Type B pancreatic cell (in vitro differentiated cells): ENCODE data around the gene THRB. TPM values are rescaled to one million over a fixed set of nuclear protein-coding genes. Genes with fewer than 3 reads are reported as not detected.

Experiments used
- DNase-seq: peaks from one replicate; pipeline ENCODE4 v3.0.0; 2021; ENCODE audit warnings: mixed read lengths; ENCODE audit not compliant: unreplicated experiment; ENCODE audit errors: extremely low spot score
- H3K27ac Mint-ChIP-seq: 2 replicates; pipeline ENCODE4 v1.8.0; 2021; ENCODE audit warnings: mild to moderate bottlenecking, mixed read lengths
- H3K27me3 Mint-ChIP-seq: 2 replicates; pipeline ENCODE4 v1.8.0; 2021; ENCODE audit warnings: mixed read lengths
- H3K36me3 Mint-ChIP-seq: 2 replicates; pipeline ENCODE4 v1.8.0; 2021; ENCODE audit warnings: mixed read lengths
- H3K4me1 Mint-ChIP-seq: one replicate; pipeline ENCODE4 v1.8.0; 2021; ENCODE audit warnings: mixed read lengths; ENCODE audit not compliant: unreplicated experiment
- H3K4me3 Mint-ChIP-seq: 2 replicates; pipeline ENCODE4 v1.8.0; 2021; ENCODE audit warnings: mild to moderate bottlenecking, mixed read lengths
- H3K9me3 Mint-ChIP-seq: 2 replicates; pipeline ENCODE4 v1.8.0; 2021; ENCODE audit warnings: mixed read lengths
- total RNA-seq: library from RNA; stranded (reverse); gene quantifications from 2 replicates; pipeline ENCODE4 v1.2.1, GENCODE V29; 2021; ENCODE audit warnings: low replicate concordance
- TF ChIP-seq, protein P1 (sequence below): fragments of 200-600 bp; sonication (generic); conservative IDR thresholded peaks from 2 replicates; pipeline ENCODE4 v1.5.0; 2021; ENCODE audit warnings: antibody characterized with exemption, mild to moderate bottlenecking

THRB gene
- total RNA-seq, 1 donor from 2014 or later, result 15.6 TPM

DNA sequence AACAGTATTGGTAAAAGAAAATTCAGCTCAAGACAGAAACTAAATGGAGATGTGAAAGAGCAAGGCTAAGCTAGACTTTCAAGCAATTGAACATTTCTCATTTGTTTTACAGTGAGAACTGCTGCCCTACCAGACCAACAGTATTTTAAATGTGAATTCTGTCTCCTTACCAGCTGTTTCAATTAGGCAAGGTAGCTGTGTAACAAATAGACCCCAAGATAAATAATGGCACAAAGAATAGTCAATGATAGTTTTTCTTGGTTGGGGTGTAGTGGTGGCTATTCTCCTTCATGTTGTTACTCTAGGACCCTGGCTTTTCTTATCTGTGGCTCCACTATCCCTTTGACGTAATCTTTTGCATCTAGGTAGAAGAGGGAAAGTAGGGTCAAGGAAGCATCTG, 30.4 kb upstream of the THRB start:
- Mint-ChIP-seq H3K27ac (peak overlapping the region; percentile 71), H3K36me3 (no peaks in the 10 kb centered on the region), H3K4me3 (no peak overlapping the region)

DNA sequence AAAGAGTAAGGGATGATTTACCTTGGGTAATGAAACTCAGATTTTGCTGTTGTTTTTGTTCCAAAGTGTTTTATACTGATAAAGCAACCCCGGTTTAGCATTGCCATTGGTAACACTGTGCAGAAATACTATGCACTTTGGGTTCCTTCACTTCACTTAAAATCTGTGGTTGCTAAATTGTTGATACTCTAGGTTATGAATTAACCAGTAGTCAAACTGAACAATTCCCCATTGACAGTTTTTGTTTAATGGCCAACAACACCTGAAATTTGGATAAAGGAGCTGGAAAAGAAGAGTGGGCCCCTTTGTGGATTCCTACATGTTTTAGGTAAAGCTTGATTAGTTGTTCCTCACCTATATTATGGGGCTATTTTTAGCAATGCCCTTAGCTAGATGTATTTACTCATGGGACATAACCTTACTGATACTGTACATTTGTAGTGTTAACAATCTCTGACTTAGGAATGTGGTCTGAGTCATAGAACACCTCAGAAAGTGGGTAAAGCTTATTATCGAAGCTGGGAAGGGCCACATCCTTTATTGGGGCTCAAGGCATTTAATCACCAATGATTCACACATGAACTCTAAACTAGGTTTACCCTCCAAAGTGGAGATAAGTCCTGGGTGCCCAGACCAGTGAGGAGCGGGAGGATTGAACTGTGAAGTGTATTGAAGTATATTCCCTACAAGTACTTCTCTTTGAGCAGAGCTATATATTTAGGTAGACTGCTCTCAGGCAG, 29.5 kb upstream of the THRB start:
- peak overlapping the region; percentile 25 for H3K4me3 Mint-ChIP-seq
- peaks cover 48% of the 10 kb centered on the region for H3K27me3 Mint-ChIP-seq
- DNase-seq, result no peak
- H3K9me3 Mint-ChIP-seq, result no peaks in the 10 kb centered on the region
- TF ChIP-seq, protein P1, sequence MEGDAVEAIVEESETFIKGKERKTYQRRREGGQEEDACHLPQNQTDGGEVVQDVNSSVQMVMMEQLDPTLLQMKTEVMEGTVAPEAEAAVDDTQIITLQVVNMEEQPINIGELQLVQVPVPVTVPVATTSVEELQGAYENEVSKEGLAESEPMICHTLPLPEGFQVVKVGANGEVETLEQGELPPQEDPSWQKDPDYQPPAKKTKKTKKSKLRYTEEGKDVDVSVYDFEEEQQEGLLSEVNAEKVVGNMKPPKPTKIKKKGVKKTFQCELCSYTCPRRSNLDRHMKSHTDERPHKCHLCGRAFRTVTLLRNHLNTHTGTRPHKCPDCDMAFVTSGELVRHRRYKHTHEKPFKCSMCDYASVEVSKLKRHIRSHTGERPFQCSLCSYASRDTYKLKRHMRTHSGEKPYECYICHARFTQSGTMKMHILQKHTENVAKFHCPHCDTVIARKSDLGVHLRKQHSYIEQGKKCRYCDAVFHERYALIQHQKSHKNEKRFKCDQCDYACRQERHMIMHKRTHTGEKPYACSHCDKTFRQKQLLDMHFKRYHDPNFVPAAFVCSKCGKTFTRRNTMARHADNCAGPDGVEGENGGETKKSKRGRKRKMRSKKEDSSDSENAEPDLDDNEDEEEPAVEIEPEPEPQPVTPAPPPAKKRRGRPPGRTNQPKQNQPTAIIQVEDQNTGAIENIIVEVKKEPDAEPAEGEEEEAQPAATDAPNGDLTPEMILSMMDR, result no peak
- no peaks in the 10 kb centered on the region for H3K36me3 Mint-ChIP-seq
- peak overlapping the region; percentile 71 for H3K27ac Mint-ChIP-seq
- peaks cover 18% of the 10 kb centered on the region for H3K4me1 Mint-ChIP-seq

More for the DNA sequence above, 30.4 kb upstream of the THRB start:
- H3K27me3 Mint-ChIP-seq, result peaks cover 40% of the 10 kb centered on the region
- no peaks in the 10 kb centered on the region for H3K9me3 Mint-ChIP-seq
- TF ChIP-seq, protein P1, result no peak
- H3K4me1 Mint-ChIP-seq, result peaks cover 13% of the 10 kb centered on the region
- no peak for DNase-seq

DNA sequence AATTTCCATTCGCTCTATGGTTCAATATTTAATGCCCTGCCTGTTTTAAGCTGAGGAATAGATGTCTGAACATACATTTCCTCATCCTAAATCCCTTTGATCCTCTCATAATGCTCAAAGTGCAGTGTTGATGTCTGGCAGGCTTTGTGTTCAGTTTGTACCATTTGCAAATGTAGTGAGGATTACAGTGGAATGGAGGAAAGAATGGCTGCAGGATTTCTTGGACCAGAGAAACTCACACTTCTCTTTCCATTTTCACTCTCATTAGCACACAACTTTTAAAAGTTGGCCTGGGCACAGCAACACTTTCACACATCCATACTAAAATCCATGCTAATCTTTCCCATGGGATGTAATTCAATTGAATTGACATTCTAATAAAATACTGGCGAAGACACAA, 28.6 kb upstream of the THRB start:
- TF ChIP-seq, protein P1, result no peak
- Mint-ChIP-seq H3K4me3 (peak overlapping the region; percentile 50), H3K9me3 (no peaks in the 10 kb centered on the region), H3K36me3 (no peaks in the 10 kb centered on the region), H3K4me1 (peaks cover 18% of the 10 kb centered on the region), H3K27me3 (peaks cover 55% of the 10 kb centered on the region), H3K27ac (no peak overlapping the region)
- no peak for DNase-seq

DNA sequence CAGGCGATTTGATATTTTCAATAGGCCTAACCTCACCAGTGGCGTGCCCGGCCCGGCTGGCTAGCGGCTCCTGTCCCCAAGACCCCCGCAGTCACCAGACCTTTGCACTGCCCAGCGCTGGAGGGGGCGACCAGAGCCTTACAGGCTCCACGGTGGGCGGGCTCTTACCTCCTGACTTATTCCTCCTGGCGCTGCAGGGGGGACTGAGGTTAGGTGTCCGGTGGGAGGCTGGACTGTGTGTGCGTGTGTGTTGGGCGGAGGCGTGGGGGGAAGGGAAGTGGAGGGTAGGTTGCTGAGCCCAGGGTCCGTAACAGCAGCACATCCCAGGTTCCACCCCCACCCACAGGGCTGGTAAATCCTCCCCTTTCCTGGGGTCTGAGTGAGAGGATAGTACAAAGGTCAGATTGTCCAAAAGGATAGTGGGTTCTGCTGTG, 27.5 kb upstream of the THRB start:
- H3K4me1 Mint-ChIP-seq, result peaks cover 13% of the 10 kb centered on the region
- H3K36me3 Mint-ChIP-seq, result no peaks in the 10 kb centered on the region
- no peaks in the 10 kb centered on the region for H3K9me3 Mint-ChIP-seq
- peak overlapping the region; percentile 72 for H3K27ac Mint-ChIP-seq
- peak; percentile 68 for DNase-seq
- H3K4me3 Mint-ChIP-seq, result peak overlapping the region; percentile 79
- peaks cover 55% of the 10 kb centered on the region for H3K27me3 Mint-ChIP-seq
- TF ChIP-seq, protein P1, result no peak

DNA sequence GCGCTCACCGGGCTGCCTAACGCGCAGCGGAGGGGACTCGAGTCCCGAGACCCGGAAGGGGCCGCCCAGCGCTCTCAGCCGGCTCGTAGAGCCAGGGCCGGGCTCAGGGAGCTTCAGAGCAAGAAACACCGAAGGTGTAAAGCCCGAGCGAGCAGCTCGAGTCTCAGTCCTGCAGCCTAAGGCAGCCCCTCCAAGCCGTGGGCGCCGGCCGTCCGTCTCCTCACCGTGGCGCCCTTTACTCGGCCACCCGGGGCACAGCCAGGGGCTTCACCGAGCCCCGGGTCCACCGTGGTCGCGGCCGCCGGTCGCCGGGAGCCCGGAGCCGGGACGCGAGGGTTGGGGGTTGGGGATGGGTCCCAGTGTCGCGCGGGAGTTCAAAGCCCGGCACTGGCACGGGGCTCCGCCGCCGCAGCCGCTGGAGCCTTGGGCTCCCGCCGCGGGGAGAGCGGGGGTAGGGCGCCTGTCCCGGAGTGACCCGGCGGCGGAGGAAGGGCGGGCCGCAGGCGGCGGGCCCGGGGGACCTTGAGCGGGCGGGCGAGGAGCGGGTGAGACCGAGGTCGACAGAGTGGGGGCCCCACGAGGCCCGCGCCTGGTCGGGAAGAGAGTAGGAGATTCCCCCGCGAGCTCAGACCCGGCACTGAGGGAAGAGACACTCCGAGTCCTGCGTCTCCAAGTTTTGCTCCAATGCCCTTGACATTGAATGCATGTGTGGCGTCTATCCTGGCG, 26.9 kb upstream of the THRB start:
- H3K4me1 Mint-ChIP-seq, result peaks cover 9% of the 10 kb centered on the region
- TF ChIP-seq, protein P1, result no peak
- H3K36me3 Mint-ChIP-seq, result no peaks in the 10 kb centered on the region
- H3K9me3 Mint-ChIP-seq, result peaks cover 3% of the 10 kb centered on the region
- peak; percentile 74 for DNase-seq
- peaks cover 59% of the 10 kb centered on the region for H3K27me3 Mint-ChIP-seq
- peak overlapping the region; percentile 91 for H3K27ac Mint-ChIP-seq
- peak overlapping the region; percentile 84 for H3K4me3 Mint-ChIP-seq
